Left cardiac atrium (tissue), 4 donors: ENCODE data around the gene CASP2. TPM values are rescaled to one million over a fixed set of nuclear protein-coding genes. Genes with fewer than 3 reads are reported as not detected.
"Not testable (repeated sequence)": the region's sequence is repeated elsewhere in the genome, so short reads cannot be mapped to it uniquely, and the experiment has no call there.

Experiments
- ATAC-seq, 2 donors: fragments of 200-7000 bp; cut with Tn5 transposase; one replicate each; pipeline ENCODE4 v1.9.1; 2020; ENCODE audit warnings: mild to moderate bottlenecking in 2 of 2, moderate library complexity in 2 of 2
- DNase-seq: peaks from one replicate; pipeline ENCODE4 v3.0.0-alpha.2; 2020
- intact Hi-C, 2 donors: fragments of 100-400 bp; cut with DNase I; formaldehyde crosslinking; loops; one replicate each; pipeline versions ENCODE4 v1.14.1 to v1.15.1; 2022 to 2023
- total RNA-seq, 2 donors: library from RNA; stranded (reverse); fragmentation: NEBNext Ultra II Directional; extraction: Animal tissue kit (Norgen Biotek cat#: 25700); gene quantifications; one replicate each; pipeline ENCODE4 v1.2.1, GENCODE V29; 2021
- donor health status: DM: no; HTN: yes; CAD: no.
- donor health status: DM: no; HTN: yes; CAD: no; lungs with severe emphysema.
- donor health status: DM: yes; HTN: yes; CAD: no.
- donor health status: Dilated cardiomyopathy.

The CASP2 gene
- total RNA-seq, 2 donors from 2014 or later: 8.0 to 12.4 TPM

DNA sequence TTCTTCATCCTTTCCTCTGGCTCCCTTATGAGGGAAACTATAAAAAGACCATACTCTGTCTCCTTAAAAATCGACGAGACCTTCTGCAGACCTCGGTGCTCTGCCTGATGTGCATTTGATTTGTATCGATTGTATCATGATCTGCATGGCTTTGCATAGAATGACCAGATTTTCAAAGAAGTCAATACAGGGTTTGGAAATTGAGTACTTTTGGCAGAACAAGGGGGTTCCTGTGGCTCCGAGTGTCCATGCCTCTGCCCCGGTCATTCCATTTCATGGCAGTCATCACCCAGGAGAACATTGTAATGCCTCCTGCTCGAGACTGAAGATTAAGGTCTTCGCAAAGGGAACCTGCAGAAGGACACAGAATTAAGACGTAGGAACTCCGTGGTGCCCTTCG, 685 bp downstream of the CASP2 start:
- intact Hi-C loops: no loop called here

GRCh38 chr7:143289421-143289820, 1.3 kb downstream of the CASP2 start:
- intact Hi-C loops: no loop called here
- ATAC-seq: no peak
- DNase-seq: no peak

More for the DNA sequence above, 685 bp downstream of the CASP2 start:
- no peak for ATAC-seq
- no peak for DNase-seq

GRCh38 chr7:143289888-143290287, 1.7 kb downstream of the CASP2 start:
- ATAC-seq, intact Hi-C loops, DNase-seq: not testable (repeated sequence)

DNA sequence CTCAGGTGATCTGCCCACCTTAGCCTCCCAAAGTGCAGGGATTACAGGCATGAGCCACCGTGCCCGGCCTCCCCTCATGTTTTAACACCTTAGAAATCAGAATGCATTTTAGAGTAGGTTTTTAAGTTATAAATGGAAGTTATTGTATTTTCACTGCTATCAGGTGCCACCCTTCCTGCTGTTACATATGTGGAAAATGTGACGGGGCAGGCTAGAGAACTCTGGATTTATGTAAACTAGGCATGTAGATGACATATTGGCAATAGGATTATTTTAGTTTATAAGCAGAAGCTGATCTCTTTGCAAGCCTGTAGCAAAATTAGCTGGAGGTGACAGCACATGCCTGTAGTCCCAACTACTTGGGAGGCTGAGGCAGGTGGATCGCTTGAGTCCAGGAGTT, 2.1 kb downstream of the CASP2 start:
- intact Hi-C loops: no loop called here
- DNase-seq (no peak), ATAC-seq (no peak)

- DNase-seq (no peak), ATAC-seq (no peak)
- intact Hi-C loops: no loop called here
Measured at GRCh38 chr7:143292876-143293275, 4.7 kb downstream of the CASP2 start.

DNA sequence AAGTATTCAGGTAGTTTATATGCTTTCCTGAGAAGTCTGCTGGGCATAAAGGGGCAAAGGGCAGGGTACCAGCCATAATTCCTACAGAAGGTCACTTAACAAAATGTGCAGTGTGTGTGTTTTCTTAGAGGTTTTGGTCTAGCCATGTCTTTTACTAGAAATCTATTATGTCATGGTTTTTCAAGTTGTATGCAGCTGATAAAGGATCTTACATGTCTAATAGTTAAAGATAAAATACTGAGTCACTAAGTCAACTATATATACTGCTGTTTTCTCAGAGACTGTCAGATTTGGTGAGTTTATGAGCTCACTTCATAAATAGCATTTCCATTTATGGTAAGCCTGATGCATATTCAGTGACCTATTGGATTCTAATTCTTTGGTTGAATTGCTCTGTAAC, 7.7 kb downstream of the CASP2 start:
- intact Hi-C loops: no loop called here
- DNase-seq (no peak), ATAC-seq (no peak)

DNA sequence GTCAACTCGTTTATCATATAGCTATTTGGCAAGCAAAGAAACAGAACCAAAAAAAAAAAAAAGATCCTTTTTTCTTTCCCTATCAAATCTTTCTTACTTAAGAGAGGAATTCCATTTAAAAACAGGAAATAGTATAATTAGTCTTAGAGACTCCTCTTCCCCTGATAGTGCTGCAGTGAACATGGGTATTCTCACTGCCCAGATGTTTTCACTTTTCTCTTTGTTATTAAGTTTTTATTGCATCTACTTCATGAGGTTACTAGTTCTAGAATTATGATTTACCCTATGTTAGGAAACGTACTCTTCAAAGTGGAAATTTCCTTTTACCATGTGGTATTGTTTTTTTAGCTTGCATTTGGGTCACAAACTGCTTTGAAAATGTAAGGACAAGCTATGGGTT, 8.5 kb downstream of the CASP2 start:
- no peak for DNase-seq
- intact Hi-C loops: no loop called here
- no peak for ATAC-seq

- ATAC-seq (peak in 1 of 2 donors; percentile 59), DNase-seq (no peak)
- intact Hi-C loops: no loop called here
Measured at GRCh38 chr7:143299346-143299745, 11.2 kb downstream of the CASP2 start.

DNA sequence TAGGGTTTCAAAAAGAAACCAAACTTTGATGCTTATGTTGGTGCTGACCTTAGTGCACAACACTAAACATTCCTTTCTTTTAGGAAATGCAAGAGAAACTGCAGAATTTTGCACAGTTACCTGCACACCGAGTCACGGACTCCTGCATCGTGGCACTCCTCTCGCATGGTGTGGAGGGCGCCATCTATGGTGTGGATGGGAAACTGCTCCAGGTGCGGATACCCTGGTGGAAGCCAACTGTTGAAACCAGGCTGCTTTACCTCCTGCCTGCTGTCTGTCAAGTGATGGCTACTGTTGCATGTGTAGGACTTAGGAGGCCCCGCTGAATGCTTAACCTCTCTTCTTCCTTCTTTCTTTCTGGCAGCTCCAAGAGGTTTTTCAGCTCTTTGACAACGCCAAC, 11.7 kb downstream of the CASP2 start:
- intact Hi-C loops: loop anchor here in 1 of 2 donors (10.0 kb wide), 1 partner anchor 115 kb away; no protein-coding TSS in a partner anchor
- DNase-seq (no peak), ATAC-seq (peak in 1 of 2 donors; percentile 65)

DNA sequence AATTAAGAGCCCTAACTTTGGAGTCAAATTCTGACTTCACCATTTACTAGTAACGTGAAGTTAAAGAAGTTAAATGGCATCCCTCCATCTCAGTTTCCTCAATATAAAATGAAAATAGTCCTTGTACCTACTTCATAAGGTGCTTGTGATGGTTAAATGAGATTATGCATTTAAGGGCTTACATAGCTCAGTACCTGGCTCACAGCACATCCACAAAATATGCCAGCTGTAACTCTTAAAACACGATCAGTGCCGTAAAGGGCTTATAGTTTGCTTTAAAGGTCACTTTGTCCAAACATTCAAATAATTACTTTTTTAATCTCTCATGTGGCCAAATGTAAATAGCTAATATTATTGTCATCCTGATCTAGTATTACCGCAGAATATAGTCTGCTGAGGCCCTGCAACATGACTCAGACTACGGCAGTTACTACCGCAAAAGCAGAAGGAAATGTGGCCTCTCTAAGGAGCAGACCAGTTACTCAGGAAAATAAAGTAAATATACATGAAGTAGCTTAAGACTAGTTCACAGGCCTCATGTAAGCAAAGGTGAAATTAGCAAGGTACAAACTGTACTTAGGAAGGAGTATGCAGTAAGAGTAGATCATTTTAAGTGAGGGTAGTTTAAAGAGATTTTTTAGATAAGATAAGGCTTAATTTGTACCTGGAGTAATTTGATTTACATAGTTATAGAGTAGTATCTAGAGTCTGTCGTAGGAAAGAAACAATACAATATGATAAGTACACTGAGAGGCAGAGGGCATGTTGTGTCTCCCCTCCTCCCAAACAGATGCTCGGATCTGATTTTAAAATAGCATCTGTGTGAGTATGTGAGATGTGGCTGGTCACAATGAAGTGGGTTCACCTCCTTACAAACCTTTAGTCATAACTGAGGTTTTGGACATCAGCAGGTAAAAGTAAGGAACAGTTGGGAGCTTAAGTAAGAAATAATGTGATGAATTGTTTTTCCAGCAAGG, 13.1 kb downstream of the CASP2 start:
- DNase-seq (no peak), ATAC-seq (peak in 1 of 2 donors; percentile 19)
- intact Hi-C loops: loop anchor here in 1 of 2 donors (10.0 kb wide), 1 partner anchor 114 kb away; no protein-coding TSS in a partner anchor

GRCh38 chr7:143303733-143304132, 15.6 kb downstream of the CASP2 start:
- ATAC-seq (no peak), DNase-seq (no peak)
- intact Hi-C loops: loop anchor here in 1 of 2 donors (10.0 kb wide), 1 partner anchor 111 kb away; no protein-coding TSS in a partner anchor

DNA sequence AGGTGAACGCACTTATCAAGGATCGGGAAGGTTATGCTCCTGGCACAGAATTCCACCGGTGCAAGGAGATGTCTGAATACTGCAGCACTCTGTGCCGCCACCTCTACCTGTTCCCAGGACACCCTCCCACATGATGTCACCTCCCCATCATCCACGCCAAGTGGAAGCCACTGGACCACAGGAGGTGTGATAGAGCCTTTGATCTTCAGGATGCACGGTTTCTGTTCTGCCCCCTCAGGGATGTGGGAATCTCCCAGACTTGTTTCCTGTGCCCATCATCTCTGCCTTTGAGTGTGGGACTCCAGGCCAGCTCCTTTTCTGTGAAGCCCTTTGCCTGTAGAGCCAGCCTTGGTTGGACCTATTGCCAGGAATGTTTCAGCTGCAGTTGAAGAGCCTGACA, 16.8 kb downstream of the CASP2 start:
- ATAC-seq (no peak), DNase-seq (no peak)
- intact Hi-C loops: loop anchor here (1.0 to 10.0 kb wide), 3 partner anchors 63 to 110 kb away; no protein-coding TSS in a partner anchor

- ATAC-seq (peak; percentile 83 to 89), DNase-seq (peak; percentile 78)
- intact Hi-C loops: loop anchor here (1.0 to 10.0 kb wide), 3 partner anchors 63 to 109 kb away; no protein-coding TSS in a partner anchor
Measured at GRCh38 chr7:143305423-143306070, 17.4 kb downstream of the CASP2 start.

DNA sequence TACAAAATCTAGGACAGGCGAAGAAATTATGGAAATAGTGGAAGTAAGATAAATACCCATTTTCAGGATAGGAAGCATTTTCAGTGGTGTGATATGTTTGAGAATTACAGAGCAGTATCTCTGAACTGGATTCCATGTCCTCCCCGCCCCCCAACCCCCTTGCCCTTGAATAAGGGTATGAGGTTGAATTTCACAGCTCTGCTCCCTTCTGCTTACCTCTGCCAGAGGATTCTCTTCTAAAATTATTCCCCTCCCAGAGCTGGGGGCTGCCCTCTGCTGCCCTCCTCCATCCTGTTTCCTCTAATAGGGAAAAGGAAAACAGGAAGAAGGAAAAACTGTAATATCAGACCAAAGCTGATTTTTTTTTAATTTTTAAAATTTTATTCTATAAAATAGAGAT, 20.5 kb downstream of the CASP2 start:
- DNase-seq: no peak
- intact Hi-C loops: loop anchor here in 1 of 2 donors (5.0 to 10.0 kb wide), 2 partner anchors 66 to 106 kb away; no protein-coding TSS in a partner anchor
- peak in 1 of 2 donors; percentile 63 for ATAC-seq

DNA sequence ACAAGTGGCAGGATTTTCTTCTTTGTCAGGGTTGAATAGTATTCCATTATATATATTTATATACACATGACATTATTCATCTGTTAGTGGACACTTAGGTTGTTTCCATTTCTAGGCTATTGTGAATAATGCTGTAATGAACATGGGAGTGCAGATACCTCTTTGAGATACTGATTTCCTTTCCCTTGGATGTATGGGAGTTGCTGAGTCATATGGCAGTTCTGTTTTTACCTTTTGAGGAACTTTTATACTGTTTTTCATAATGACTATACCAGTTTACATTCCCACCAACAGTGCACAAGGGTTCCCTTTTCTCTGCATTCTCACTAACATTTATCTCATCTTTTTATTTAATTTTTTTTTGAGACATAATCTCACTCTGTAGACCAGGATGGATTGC, 26.0 kb downstream of the CASP2 start:
- DNase-seq (no peak), ATAC-seq (no peak)
- intact Hi-C loops: loop anchor here in 1 of 2 donors (5.0 kb wide), 1 partner anchor 48 kb away; the partner anchor contains the start of gene FAM131B

- intact Hi-C loops: no loop called here
- DNase-seq (no peak), ATAC-seq (no peak)
Measured at GRCh38 chr7:143315776-143316175, 27.6 kb downstream of the CASP2 start, which contains the start of gene CLCN1. Gene CLCN1 (plus strand): TSS chr7:143316111. CDS start chr7:143316213, 102 bp downstream.

DNA sequence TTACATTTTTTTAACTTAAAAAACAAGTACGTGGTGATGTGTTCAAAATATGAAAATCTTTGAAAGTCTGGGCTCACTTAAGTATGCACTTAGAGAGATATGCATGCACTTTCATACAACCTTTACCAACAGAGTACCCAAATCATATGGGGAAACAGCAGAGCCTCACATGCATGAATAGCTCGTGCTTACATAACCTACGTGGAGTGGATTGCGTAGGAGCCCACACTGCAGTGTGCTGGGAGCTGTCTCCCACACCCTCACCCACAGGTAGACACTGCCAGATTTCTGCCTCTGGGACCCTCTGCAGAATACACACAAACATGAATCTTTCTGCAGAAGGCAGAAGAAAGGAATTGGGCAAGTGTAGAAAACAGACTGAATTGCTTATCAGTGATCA, 28.3 kb downstream of the CASP2 start:
- intact Hi-C loops: no loop called here
- DNase-seq (no peak), ATAC-seq (no peak)

GRCh38 chr7:143318661-143319060, 30.5 kb downstream of the CASP2 start:
- intact Hi-C loops: no loop called here
- ATAC-seq: peak; percentile 34 to 75
- peak; percentile 26 for DNase-seq

- intact Hi-C loops: loop anchor here in 1 of 2 donors (10.0 kb wide), 2 partner anchors 54 to 94 kb away; no protein-coding TSS in a partner anchor
- ATAC-seq: no peak
- DNase-seq: no peak
Measured at GRCh38 chr7:143320620-143321019, 32.5 kb downstream of the CASP2 start.
